GM23338 (cell line): ENCODE measurements around the gene TNS3. TPM values are rescaled to one million over a fixed set of nuclear protein-coding genes. Genes with fewer than 3 reads are reported as not detected.

ENCODE experiments used
- ATAC-seq: fragments of 200-7000 bp; cut with Tn5 transposase; 3 replicates; pipeline ENCODE4 v1.9.1; 2020
- DNase-seq: peaks from one replicate; pipeline ENCODE4 v3.0.0-alpha.2; 2015; ENCODE audit warnings: low spot score
- H2AFZ ChIP-seq: fragments of 200-600 bp; sonication (generic); 2 replicates; pipeline ENCODE4 v1.8.0; 2016; ENCODE audit warnings: antibody characterized with exemption, mild to moderate bottlenecking, moderate library complexity
- H3F3A ChIP-seq: fragments of 200-600 bp; sonication (generic); replicated peaks from 2 replicates; pipeline ENCODE4 v1.8.0; 2017; ENCODE audit warnings: antibody characterized with exemption, mixed run types, low read depth
- H3K27ac ChIP-seq: fragments of 200-600 bp; sonication (generic); 2 replicates; pipeline ENCODE4 v1.6.1; 2016; ENCODE audit warnings: low read depth
- H3K27me3 ChIP-seq: fragments of 200-600 bp; sonication (generic); 2 replicates; pipeline ENCODE4 v1.8.0; 2016; ENCODE audit warnings: mild to moderate bottlenecking, mixed run types, moderate library complexity; ENCODE audit not compliant: insufficient read depth
- H3K36me3 ChIP-seq: fragments of 200-600 bp; sonication (generic); 2 replicates; pipeline ENCODE4 v1.8.0; 2016; ENCODE audit warnings: mild to moderate bottlenecking; ENCODE audit not compliant: insufficient read depth
- H3K4me1 ChIP-seq: fragments of 200-600 bp; sonication (generic); 2 replicates; pipeline ENCODE4 v1.8.0; 2016; ENCODE audit warnings: mild to moderate bottlenecking, moderate library complexity; ENCODE audit not compliant: insufficient read depth
- H3K4me2 ChIP-seq: fragments of 200-600 bp; sonication (generic); 2 replicates; pipeline ENCODE4 v1.7.1; 2017; ENCODE audit warnings: mixed run types
- H3K4me3 ChIP-seq: fragments of 200-600 bp; sonication (generic); 2 replicates; pipeline ENCODE4 v1.6.1; 2016; ENCODE audit warnings: mixed run types
- H3K79me2 ChIP-seq: fragments of 200-600 bp; sonication (generic); replicated peaks from 2 replicates; pipeline ENCODE4 v1.8.0; 2017; ENCODE audit warnings: mild to moderate bottlenecking; ENCODE audit not compliant: insufficient read depth
- H3K9me2 ChIP-seq: fragments of 200-600 bp; sonication (generic); 2 replicates; pipeline ENCODE4 v1.8.0; 2017; ENCODE audit not compliant: insufficient read depth
- H4K20me1 ChIP-seq: fragments of 200-600 bp; sonication (generic); replicated peaks from 2 replicates; pipeline ENCODE4 v1.8.0; 2017; ENCODE audit warnings: mild to moderate bottlenecking; ENCODE audit not compliant: insufficient read depth
- H3K27ac Mint-ChIP-seq: 2 replicates; pipeline ENCODE4 v1.8.0; 2020; ENCODE audit warnings: inconsistent platforms, mild to moderate bottlenecking, moderate library complexity, mixed read lengths
- H3K27me3 Mint-ChIP-seq: 3 replicates; pipeline ENCODE4 v1.8.0; 2022; ENCODE audit warnings: low read depth, mild to moderate bottlenecking, moderate library complexity, mixed read lengths, inconsistent platforms; ENCODE audit not compliant: insufficient read depth, poor library complexity
- H3K36me3 Mint-ChIP-seq: 3 replicates; pipeline ENCODE4 v1.8.0; 2021; ENCODE audit warnings: low read depth, mild to moderate bottlenecking, inconsistent platforms, moderate library complexity, mixed read lengths
- H3K4me1 Mint-ChIP-seq: 3 replicates; pipeline ENCODE4 v1.8.0; 2020; ENCODE audit warnings: mild to moderate bottlenecking, inconsistent platforms, mixed read lengths
- H3K4me3 Mint-ChIP-seq: 3 replicates; pipeline ENCODE4 v1.8.0; 2021; ENCODE audit warnings: moderate library complexity, mild to moderate bottlenecking, inconsistent platforms, mixed read lengths
- H3K9me3 Mint-ChIP-seq: 3 replicates; pipeline ENCODE4 v1.8.0; 2020; ENCODE audit warnings: moderate library complexity, mild to moderate bottlenecking, inconsistent platforms, mixed read lengths
- CREB1 ChIP-seq: fragments of 250-450 bp; sonication (Bioruptor Pico); IDR thresholded peaks from 2 replicates; pipeline ENCODE4 v1.5.0; 2020; ENCODE audit warnings: low read depth, mild to moderate bottlenecking, moderate library complexity
- CTCF ChIP-seq, 2 experiments: fragments of 200-600 bp in 1 of 2; sonication (generic) in 1 of 2; conservative IDR thresholded peaks; 2 replicates each; pipeline versions ENCODE4 v1.5.1 to v1.6.1; 2016 to 2017; ENCODE audit warnings: antibody characterized with exemption in 2 of 2, low read depth in 2 of 2, mild to moderate bottlenecking in 2 of 2, moderate library complexity in 1 of 2
- ETS1 ChIP-seq: IDR thresholded peaks from 2 replicates; pipeline ENCODE4 v1.6.1; 2016; ENCODE audit warnings: antibody characterized with exemption
- EZH2 ChIP-seq: fragments of 200-600 bp; sonication (generic); IDR thresholded peaks from one replicate; pipeline ENCODE4 v1.8.0; 2017; ENCODE audit warnings: antibody characterized with exemption, mild to moderate bottlenecking, low read depth; ENCODE audit not compliant: unreplicated experiment
- EZH2phosphoT487 ChIP-seq: fragments of 200-600 bp; sonication (generic); IDR thresholded peaks from one replicate; pipeline ENCODE4 v1.8.1; 2018; ENCODE audit warnings: antibody characterized with exemption; ENCODE audit not compliant: unreplicated experiment
- JUNB ChIP-seq: IDR thresholded peaks from one replicate; pipeline ENCODE4 v1.6.1; 2016; ENCODE audit warnings: antibody characterized with exemption; ENCODE audit not compliant: unreplicated experiment
- NANOG ChIP-seq: IDR thresholded peaks from 2 replicates; pipeline ENCODE4 v1.6.1; 2016; ENCODE audit warnings: antibody characterized with exemption, borderline replicate concordance
- POLR2AphosphoS5 ChIP-seq: IDR thresholded peaks from 2 replicates; pipeline ENCODE4 v1.6.1; 2016; ENCODE audit warnings: antibody characterized with exemption, low read depth
- REST ChIP-seq: IDR thresholded peaks from one replicate; pipeline ENCODE4 v1.6.1; 2018; ENCODE audit warnings: antibody characterized with exemption; ENCODE audit not compliant: unreplicated experiment
- STAT1 ChIP-seq: IDR thresholded peaks from one replicate; pipeline ENCODE4 v1.6.1; 2016; ENCODE audit warnings: antibody characterized with exemption; ENCODE audit not compliant: unreplicated experiment
- ZNF114 ChIP-seq: fragments of 250-450 bp; sonication (Bioruptor Pico); IDR thresholded peaks from 2 replicates; pipeline ENCODE4 v1.5.0; 2020; ENCODE audit warnings: mild to moderate bottlenecking, moderate library complexity
- ZNF331 ChIP-seq: fragments of 250-450 bp; sonication (Bioruptor Pico); IDR thresholded peaks from 2 replicates; pipeline ENCODE4 v1.5.0; 2020; ENCODE audit warnings: low read depth, mild to moderate bottlenecking, moderate library complexity
- ZNF462 ChIP-seq: fragments of 250-450 bp; sonication (Bioruptor Pico); IDR thresholded peaks from 2 replicates; pipeline ENCODE4 v1.5.0; 2020; ENCODE audit warnings: mild to moderate bottlenecking, moderate library complexity
- polyA plus RNA-seq: library from polyadenylated mRNA; unstranded; fragments of >200 nt; fragmentation: Nextera tagmentation; extraction: Ambion mirVana; gene quantifications from 2 replicates; pipeline ENCODE4 v1.2.1, GENCODE V29; 2016
- total RNA-seq: library from RNA; depleted of rRNA; stranded (reverse); fragments of >200 nt; shearing (Covaris generic); gene quantifications from 2 replicates; pipeline ENCODE4 v1.2.3, GENCODE V29; 2014

The TNS3 gene
- total and polyA plus RNA-seq, 2 experiments from 2014 or later = 6.2 to 28.7 TPM

- Mint-ChIP-seq H3K36me3 (peaks cover 6% of the 10 kb centered on the region; the same call in 2 of the 3 replicates), H3K27me3 (peaks cover 28% of the 10 kb centered on the region), H3K27ac (peak overlapping the region; percentile 45), H3K4me3 (no peak overlapping the region), H3K9me3 (no peaks in the 10 kb centered on the region), H3K4me1 (peaks cover 64% of the 10 kb centered on the region)
- DNase-seq = no peak
- no peak for ATAC-seq
- peak overlapping the region; percentile 45 for H3K4me2 ChIP-seq
- no peaks in the 10 kb centered on the region; the same call in 1 of the 2 replicates for H3K36me3 ChIP-seq
- H3K79me2 ChIP-seq = peaks cover 98% of the 10 kb centered on the region
- no peak overlapping the region for H3K27ac ChIP-seq
- no peaks in the 10 kb centered on the region for H3F3A ChIP-seq
- no peaks in the 10 kb centered on the region for H3K27me3 ChIP-seq
- 0 out of 2 replicates have a peak, but pooled peaks cover 3% of the 10 kb centered on the region for H3K9me2 ChIP-seq
- 0 out of 2 replicates have a peak overlapping the region, but pooled peaks have one; percentile 1 for H3K4me3 ChIP-seq
- no peak overlapping the region for H2AFZ ChIP-seq
- TF ChIP-seq EZH2 (no peak), NANOG (no peak), ZNF462 (CRISPR knock-in tag) (no peak), EZH2phosphoT487 (no peak), POLR2AphosphoS5 (no peak), JUNB (no peak), CREB1 (no peak), STAT1 (no peak), ZNF114 (no peak), ZNF331 (CRISPR knock-in tag) (no peak), ETS1 (no peak), REST (no peak), CTCF (conservative IDR thresholded peaks at IDR 0.05; ENCODE audit: low read depth in 2 of 2) (no peak)
- H4K20me1 ChIP-seq = 0 out of 2 replicates have a peak, but pooled peaks cover 4% of the 10 kb centered on the region
- peaks cover 41% of the 10 kb centered on the region for H3K4me1 ChIP-seq
Observed at GRCh38 chr7:47573758-47574481, 8.0 kb downstream of the TNS3 start.
